H9 (cell line): Measurements from ENCODE around the gene BCLAF1. TPM values are rescaled to one million over a fixed set of nuclear protein-coding genes. Genes with fewer than 3 reads are reported as not detected.
A peak's percentile ranks its signal among the peaks of the same experiment; 100 is the strongest.

Experiments
- DNase-seq: peaks from one replicate; pipeline ENCODE4 v3.0.0-alpha.2; 2017
- H2AFZ ChIP-seq: one replicate; pipeline ENCODE4 v1.6.1; 2013; ENCODE audit warnings: mild to moderate bottlenecking, low read length, control low read depth, moderate library complexity
- H2AK5ac ChIP-seq: 2 replicates; pipeline ENCODE4 v1.6.1; 2013; ENCODE audit warnings: low read length, control low read depth, mixed read lengths; ENCODE audit not compliant: insufficient read length
- H2BK120ac ChIP-seq: one replicate; pipeline ENCODE4 v1.6.1; 2013; ENCODE audit warnings: low read depth, mild to moderate bottlenecking, low read length, control low read depth, inconsistent platforms; ENCODE audit not compliant: poor library complexity, severe bottlenecking
- H2BK12ac ChIP-seq: 2 replicates; pipeline ENCODE4 v1.6.1; 2013; ENCODE audit warnings: low read length, control low read depth, mixed read lengths, low read depth; ENCODE audit not compliant: insufficient read length
- H2BK15ac ChIP-seq: 2 replicates; pipeline ENCODE4 v1.6.1; 2013; ENCODE audit warnings: low read depth, low read length, control low read depth
- H2BK20ac ChIP-seq: one replicate; pipeline ENCODE4 v1.6.1; 2013; ENCODE audit warnings: low read depth, mild to moderate bottlenecking, low read length, control low read depth, inconsistent platforms; ENCODE audit not compliant: poor library complexity, severe bottlenecking
- H2BK5ac ChIP-seq: 2 replicates; pipeline ENCODE4 v1.6.1; 2013; ENCODE audit warnings: low read length, control low read depth, mixed read lengths; ENCODE audit not compliant: insufficient read length
- H3K14ac ChIP-seq: 2 replicates; pipeline ENCODE4 v1.6.1; 2013; ENCODE audit warnings: low read length, control low read depth; ENCODE audit not compliant: insufficient read depth
- H3K18ac ChIP-seq: 2 replicates; pipeline ENCODE4 v1.6.1; 2013; ENCODE audit warnings: low read depth, mild to moderate bottlenecking, mixed read lengths, low read length, control low read depth; ENCODE audit not compliant: insufficient read length
- H3K23ac ChIP-seq: 2 replicates; pipeline ENCODE4 v1.6.1; 2013; ENCODE audit warnings: low read length, control low read depth, mixed read lengths, low read depth; ENCODE audit not compliant: insufficient read length
- H3K23me2 ChIP-seq: 2 replicates; pipeline ENCODE4 v1.6.1; 2013; ENCODE audit warnings: low read depth, mild to moderate bottlenecking, mixed read lengths, low read length, control low read depth; ENCODE audit not compliant: insufficient read length, poor library complexity, severe bottlenecking
- H3K27ac ChIP-seq: 2 replicates; pipeline ENCODE4 v1.5.1; 2013; ENCODE audit warnings: low read length, control low read depth, mixed read lengths, low read depth; ENCODE audit not compliant: insufficient read length
- H3K27me3 ChIP-seq: 2 replicates; pipeline ENCODE4 v1.6.1; 2013; ENCODE audit warnings: low read length, control low read depth, inconsistent platforms; ENCODE audit not compliant: insufficient read depth
- H3K4ac ChIP-seq: 2 replicates; pipeline ENCODE4 v1.6.1; 2013; ENCODE audit warnings: low read depth, mild to moderate bottlenecking, control low read depth, inconsistent platforms, low read length, moderate library complexity
- H3K4me1 ChIP-seq: 2 replicates; pipeline ENCODE4 v1.6.1; 2013; ENCODE audit warnings: low read length, control low read depth, inconsistent platforms; ENCODE audit not compliant: insufficient read depth
- H3K4me2 ChIP-seq: 2 replicates; pipeline ENCODE4 v1.6.1; 2013; ENCODE audit warnings: low read length, control low read depth, mixed read lengths; ENCODE audit not compliant: insufficient read length, insufficient read depth
- H3K56ac ChIP-seq: 2 replicates; pipeline ENCODE4 v1.6.1; 2013; ENCODE audit warnings: low read depth, mild to moderate bottlenecking, mixed read lengths, low read length, control low read depth; ENCODE audit not compliant: insufficient read length
- H3K79me1 ChIP-seq: 2 replicates; pipeline ENCODE4 v1.6.1; 2013; ENCODE audit warnings: low read depth, mild to moderate bottlenecking, moderate library complexity, low read length, control low read depth, inconsistent platforms; ENCODE audit not compliant: insufficient read depth, poor library complexity, severe bottlenecking
- H3K79me2 ChIP-seq: 2 replicates; pipeline ENCODE4 v1.6.1; 2013; ENCODE audit warnings: low read length, control low read depth, inconsistent platforms; ENCODE audit not compliant: insufficient read depth
- H3K9ac ChIP-seq: 2 replicates; pipeline ENCODE4 v1.6.1; 2013; ENCODE audit warnings: low read length, control low read depth, mixed read lengths; ENCODE audit not compliant: insufficient read length; ENCODE audit errors: extremely low read depth
- H3K9me3 ChIP-seq: one replicate; pipeline ENCODE4 v1.6.1; 2013; ENCODE audit warnings: low read depth, low read length, inconsistent platforms; ENCODE audit not compliant: control insufficient read depth
- H3T11ph ChIP-seq: one replicate; pipeline ENCODE4 v1.6.1; 2013; ENCODE audit warnings: mild to moderate bottlenecking, low read length, control low read depth, inconsistent platforms
- H4K20me1 ChIP-seq: one replicate; pipeline ENCODE4 v1.6.1; 2013; ENCODE audit not compliant: control insufficient read depth, insufficient read length, insufficient read depth
- H4K5ac ChIP-seq: 2 replicates; pipeline ENCODE4 v1.6.1; 2013; ENCODE audit warnings: low read depth, mild to moderate bottlenecking, mixed read lengths, low read length, control low read depth; ENCODE audit not compliant: insufficient read length
- H4K8ac ChIP-seq: replicated peaks from 2 replicates; pipeline ENCODE4 v1.6.1; 2013; ENCODE audit warnings: low read length, control low read depth, mixed read lengths, low read depth; ENCODE audit not compliant: insufficient read length
- H4K91ac ChIP-seq: 2 replicates; pipeline ENCODE4 v1.6.1; 2013; ENCODE audit warnings: low read depth, mild to moderate bottlenecking, moderate library complexity, mixed read lengths, low read length, control low read depth; ENCODE audit not compliant: insufficient read length
- H3K27ac Mint-ChIP-seq, 3 experiments: 2 replicates in 2 of 3; 3 replicates in 1 of 3; pipeline ENCODE4 v1.8.0; 2020 to 2021; ENCODE audit warnings: mixed read lengths in 3 of 3, mild to moderate bottlenecking in 1 of 3, moderate library complexity in 1 of 3
- H3K27me3 Mint-ChIP-seq: 2 replicates; pipeline ENCODE4 v1.8.0; 2021; ENCODE audit warnings: low read depth, mild to moderate bottlenecking, moderate library complexity, mixed read lengths
- H3K36me3 Mint-ChIP-seq, 3 experiments: 2 replicates in 2 of 3; 3 replicates in 1 of 3; pipeline ENCODE4 v1.8.0; 2020 to 2021; ENCODE audit warnings: low read depth in 3 of 3, mixed read lengths in 3 of 3; ENCODE audit not compliant: insufficient read depth in 1 of 3
- H3K4me1 Mint-ChIP-seq, 2 experiments: 2 replicates each; pipeline ENCODE4 v1.8.0; 2020; ENCODE audit warnings: mixed read lengths in 2 of 2
- H3K4me3 Mint-ChIP-seq, 2 experiments: 2 replicates in 1 of 2; 3 replicates in 1 of 2; pipeline ENCODE4 v1.8.0; 2020 to 2021; ENCODE audit warnings: mild to moderate bottlenecking in 2 of 2, mixed read lengths in 2 of 2, moderate library complexity in 1 of 2
- H3K9me3 Mint-ChIP-seq, 2 experiments: 2 replicates in 1 of 2; 3 replicates in 1 of 2; pipeline ENCODE4 v1.8.0; 2020; ENCODE audit warnings: mild to moderate bottlenecking in 2 of 2, mixed read lengths in 2 of 2, moderate library complexity in 1 of 2
- WGBS: extraction: QIAGEN DNeasy Blood & Tissue Kit; methylation state at CpG from one replicate; pipeline ENCODE4 v1.1.7; 2013; ENCODE audit warnings: missing lambda C conversion rate, low lambda C conversion rate, mixed read lengths; ENCODE audit not compliant: insufficient read length; ENCODE audit errors: extremely low coverage; 5-methylcytosine and 5-hydroxymethylcytosine counted together
- total RNA-seq: library from RNA; stranded (reverse); gene quantifications from 2 replicates; pipeline ENCODE4 v1.2.1, GENCODE V29; 2021
- TF ChIP-seq, protein P1 (sequence below): fragments of 200-600 bp; sonication (generic); conservative IDR thresholded peaks from 3 replicates; pipeline ENCODE4 v1.8.0; 2021; ENCODE audit warnings: antibody characterized with exemption, mild to moderate bottlenecking

Gene BCLAF1
- total RNA-seq, 1 experiment from 2014 or later, result 257 TPM

DNA sequence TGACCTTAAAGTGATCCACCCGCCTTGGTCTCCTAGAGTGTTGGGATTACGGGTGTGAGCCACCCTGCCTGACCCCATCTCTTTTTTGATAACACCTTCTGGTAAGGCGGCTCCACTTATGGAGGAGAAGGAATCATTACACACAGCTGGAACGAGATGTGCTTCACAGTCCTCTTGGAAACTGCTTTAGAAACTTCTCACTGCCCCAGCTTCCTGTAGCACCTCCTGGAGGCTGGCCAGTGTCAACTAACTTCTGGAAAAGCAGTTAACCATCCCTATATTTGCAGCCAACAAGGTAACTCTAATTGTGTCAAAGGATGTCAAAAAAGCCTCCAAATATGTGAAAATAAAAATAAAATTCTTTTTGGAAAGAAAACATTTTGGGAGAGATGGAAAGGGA, 48.8 kb upstream of the BCLAF1 start:
- H3K56ac ChIP-seq, result no peak overlapping the region
- H4K91ac ChIP-seq, result no peak overlapping the region
- TF ChIP-seq, protein P1, sequence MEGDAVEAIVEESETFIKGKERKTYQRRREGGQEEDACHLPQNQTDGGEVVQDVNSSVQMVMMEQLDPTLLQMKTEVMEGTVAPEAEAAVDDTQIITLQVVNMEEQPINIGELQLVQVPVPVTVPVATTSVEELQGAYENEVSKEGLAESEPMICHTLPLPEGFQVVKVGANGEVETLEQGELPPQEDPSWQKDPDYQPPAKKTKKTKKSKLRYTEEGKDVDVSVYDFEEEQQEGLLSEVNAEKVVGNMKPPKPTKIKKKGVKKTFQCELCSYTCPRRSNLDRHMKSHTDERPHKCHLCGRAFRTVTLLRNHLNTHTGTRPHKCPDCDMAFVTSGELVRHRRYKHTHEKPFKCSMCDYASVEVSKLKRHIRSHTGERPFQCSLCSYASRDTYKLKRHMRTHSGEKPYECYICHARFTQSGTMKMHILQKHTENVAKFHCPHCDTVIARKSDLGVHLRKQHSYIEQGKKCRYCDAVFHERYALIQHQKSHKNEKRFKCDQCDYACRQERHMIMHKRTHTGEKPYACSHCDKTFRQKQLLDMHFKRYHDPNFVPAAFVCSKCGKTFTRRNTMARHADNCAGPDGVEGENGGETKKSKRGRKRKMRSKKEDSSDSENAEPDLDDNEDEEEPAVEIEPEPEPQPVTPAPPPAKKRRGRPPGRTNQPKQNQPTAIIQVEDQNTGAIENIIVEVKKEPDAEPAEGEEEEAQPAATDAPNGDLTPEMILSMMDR, result peak; percentile 53
- H3K4me1 ChIP-seq, result no peaks in the 10 kb centered on the region
- no peak overlapping the region for H3K9ac ChIP-seq
- H2BK12ac ChIP-seq, result no peak overlapping the region
- H3K4me2 ChIP-seq, result no peak overlapping the region
- Mint-ChIP-seq H3K9me3 (no peaks in the 10 kb centered on the region), H3K4me3 (no peak overlapping the region), H3K27ac (no peak overlapping the region), H3K4me1 (peaks cover 6 to 10% of the 10 kb centered on the region in 2 experiments; a peak in 3 of 4 replicates), H3K27me3 (no peaks in the 10 kb centered on the region), H3K36me3 (peaks cover 0 to 2% (median 0%) of the 10 kb centered on the region in 3 experiments; a peak in 2 of 7 replicates)
- no peak overlapping the region for H3K4ac ChIP-seq
- H3K27me3 ChIP-seq, result no peaks in the 10 kb centered on the region
- H3T11ph ChIP-seq, result no peak overlapping the region
- no CpG with 5 or more reads among the region's 4 CpGs for WGBS
- no peak overlapping the region for H3K14ac ChIP-seq
- H2BK5ac ChIP-seq, result no peak overlapping the region
- no peak overlapping the region for H2AFZ ChIP-seq
- no peak overlapping the region for H2BK20ac ChIP-seq
- no peak overlapping the region for H3K18ac ChIP-seq
- no peak overlapping the region for H4K8ac ChIP-seq
- H4K20me1 ChIP-seq, result no peaks in the 10 kb centered on the region
- no peak for DNase-seq
- H3K9me3 ChIP-seq, result no peaks in the 10 kb centered on the region
- H3K79me1 ChIP-seq, result no peaks in the 10 kb centered on the region
- no peak overlapping the region for H2AK5ac ChIP-seq
- no peak overlapping the region for H2BK120ac ChIP-seq
- no peak overlapping the region for H2BK15ac ChIP-seq
- H3K23me2 ChIP-seq, result no peaks in the 10 kb centered on the region
- H3K79me2 ChIP-seq, result no peaks in the 10 kb centered on the region
- H3K27ac ChIP-seq, result no peak overlapping the region
- no peak overlapping the region for H3K23ac ChIP-seq
- no peak overlapping the region for H4K5ac ChIP-seq
